ENCODE results near the gene WWC1. TPM values are rescaled to one million over a fixed set of nuclear protein-coding genes. Genes with fewer than 3 reads are reported as not detected.
A peak's percentile ranks its signal among the peaks of the same experiment; 100 is the strongest.

The WWC1 gene
- total RNA-seq, 2 donors from 2014 or later, result not detected

GRCh38 chr5:168340487-168340886, 49.0 kb downstream of the WWC1 start:
- Mint-ChIP-seq H3K36me3 (no peaks in the 10 kb centered on the region), H3K27ac (no peak overlapping the region), H3K9me3 (no peaks in the 10 kb centered on the region), H3K4me3 (no peak overlapping the region), H3K4me1 (ENCODE audit: low read depth in 2 of 2) (no peaks in the 10 kb centered on the region), H3K27me3 (peaks cover 17 to 44% of the 10 kb centered on the region in 2 donors)
- ATAC-seq (no peak), DNase-seq (ENCODE audit: low spot score) (no peak)

- Mint-ChIP-seq H3K27me3 (peaks cover 20 to 44% of the 10 kb centered on the region in 2 donors), H3K4me3 (no peak overlapping the region), H3K27ac (no peak overlapping the region), H3K4me1 (ENCODE audit: low read depth in 2 of 2) (no peaks in the 10 kb centered on the region), H3K9me3 (no peaks in the 10 kb centered on the region), H3K36me3 (no peaks in the 10 kb centered on the region)
- DNase-seq (ENCODE audit: low spot score) (no peak), ATAC-seq (no peak)
Measured at GRCh38 chr5:168341178-168341577, 49.7 kb downstream of the WWC1 start.

- H3K27ac Mint-ChIP-seq, result no peak overlapping the region
- H3K4me1 Mint-ChIP-seq (ENCODE audit: low read depth in 2 of 2), result no peaks in the 10 kb centered on the region
- ATAC-seq (peak in 1 of 2 donors; percentile 33), DNase-seq (ENCODE audit: low spot score) (no peak)
- peaks cover 21 to 45% of the 10 kb centered on the region in 2 donors for H3K27me3 Mint-ChIP-seq
- no peak overlapping the region for H3K4me3 Mint-ChIP-seq
- H3K36me3 Mint-ChIP-seq, result no peaks in the 10 kb centered on the region
- H3K9me3 Mint-ChIP-seq, result no peaks in the 10 kb centered on the region
Measured at GRCh38 chr5:168342151-168342825, 50.8 kb downstream of the WWC1 start.

GRCh38 chr5:168342985-168343384, 51.5 kb downstream of the WWC1 start:
- no peak for DNase-seq (ENCODE audit: low spot score)
- Mint-ChIP-seq H3K27ac (no peak overlapping the region), H3K9me3 (no peaks in the 10 kb centered on the region), H3K27me3 (peaks cover 21 to 44% of the 10 kb centered on the region in 2 donors), H3K4me3 (no peak overlapping the region), H3K36me3 (no peaks in the 10 kb centered on the region), H3K4me1 (ENCODE audit: low read depth in 2 of 2) (no peaks in the 10 kb centered on the region)
- no peak for ATAC-seq

- Mint-ChIP-seq H3K27me3 (peaks cover 17 to 31% of the 10 kb centered on the region in 2 donors), H3K9me3 (no peaks in the 10 kb centered on the region), H3K27ac (no peak overlapping the region), H3K36me3 (no peaks in the 10 kb centered on the region), H3K4me1 (ENCODE audit: low read depth in 2 of 2) (no peaks in the 10 kb centered on the region), H3K4me3 (no peak overlapping the region)
- ATAC-seq (no peak), DNase-seq (ENCODE audit: low spot score) (no peak)
Measured at GRCh38 chr5:168346417-168346816, 55.0 kb downstream of the WWC1 start.

GRCh38 chr5:168347368-168348083, 56.1 kb downstream of the WWC1 start:
- no peak overlapping the region for H3K27ac Mint-ChIP-seq
- no peak overlapping the region for H3K4me3 Mint-ChIP-seq
- no peaks in the 10 kb centered on the region for H3K36me3 Mint-ChIP-seq
- no peaks in the 10 kb centered on the region for H3K4me1 Mint-ChIP-seq (ENCODE audit: low read depth in 2 of 2)
- no peak for ATAC-seq
- no peaks in the 10 kb centered on the region for H3K9me3 Mint-ChIP-seq
- peaks cover 10 to 22% of the 10 kb centered on the region in 2 donors for H3K27me3 Mint-ChIP-seq
- DNase-seq (ENCODE audit: low spot score), result no peak

- peaks cover 10 to 20% of the 10 kb centered on the region in 2 donors for H3K27me3 Mint-ChIP-seq
- no peak overlapping the region for H3K27ac Mint-ChIP-seq
- H3K9me3 Mint-ChIP-seq, result no peaks in the 10 kb centered on the region
Measured at GRCh38 chr5:168348084-168348414, 56.6 kb downstream of the WWC1 start.

GRCh38 chr5:168350315-168350714, 58.9 kb downstream of the WWC1 start:
- no peak overlapping the region for H3K27ac Mint-ChIP-seq
- H3K27me3 Mint-ChIP-seq, result peaks cover 13 to 20% of the 10 kb centered on the region in 2 donors
- H3K4me1 Mint-ChIP-seq (ENCODE audit: low read depth in 2 of 2), result no peaks in the 10 kb centered on the region
- ATAC-seq (no peak), DNase-seq (ENCODE audit: low spot score) (no peak)
- no peaks in the 10 kb centered on the region for H3K36me3 Mint-ChIP-seq
- H3K9me3 Mint-ChIP-seq, result no peaks in the 10 kb centered on the region
- H3K4me3 Mint-ChIP-seq, result no peak overlapping the region

More at GRCh38 chr5:168348084-168348414, 56.6 kb downstream of the WWC1 start:
- Mint-ChIP-seq H3K4me3 (no peak overlapping the region), H3K4me1 (ENCODE audit: low read depth in 2 of 2) (no peaks in the 10 kb centered on the region), H3K36me3 (no peaks in the 10 kb centered on the region)
- DNase-seq (ENCODE audit: low spot score), result no peak
- no peak for ATAC-seq

GRCh38 chr5:168353216-168353957, 61.9 kb downstream of the WWC1 start:
- Mint-ChIP-seq H3K9me3 (no peaks in the 10 kb centered on the region), H3K36me3 (no peaks in the 10 kb centered on the region), H3K4me1 (ENCODE audit: low read depth in 2 of 2) (no peaks in the 10 kb centered on the region), H3K27ac (no peak overlapping the region), H3K27me3 (peaks cover 7 to 12% of the 10 kb centered on the region in 2 donors), H3K4me3 (no peak overlapping the region)
- DNase-seq (ENCODE audit: low spot score) (no peak), ATAC-seq (peak in 1 of 2 donors; percentile 4)

GRCh38 chr5:168354397-168354796, 63.0 kb downstream of the WWC1 start:
- no peak for DNase-seq (ENCODE audit: low spot score)
- Mint-ChIP-seq H3K9me3 (no peaks in the 10 kb centered on the region), H3K4me1 (ENCODE audit: low read depth in 2 of 2) (no peaks in the 10 kb centered on the region), H3K4me3 (no peak overlapping the region), H3K27ac (no peak overlapping the region), H3K36me3 (no peaks in the 10 kb centered on the region), H3K27me3 (peaks cover 7 to 10% of the 10 kb centered on the region in 2 donors)
- ATAC-seq, result no peak

GRCh38 chr5:168356171-168356570, 64.7 kb downstream of the WWC1 start:
- H3K27ac Mint-ChIP-seq, result no peak overlapping the region
- H3K36me3 Mint-ChIP-seq, result no peaks in the 10 kb centered on the region
- peaks cover 0 to 7% of the 10 kb centered on the region in 2 donors for H3K27me3 Mint-ChIP-seq
- no peak overlapping the region for H3K4me3 Mint-ChIP-seq
- ATAC-seq, result no peak
- no peak for DNase-seq (ENCODE audit: low spot score)
- no peaks in the 10 kb centered on the region for H3K4me1 Mint-ChIP-seq (ENCODE audit: low read depth in 2 of 2)
- H3K9me3 Mint-ChIP-seq, result no peaks in the 10 kb centered on the region

GRCh38 chr5:168356592-168356991, 65.1 kb downstream of the WWC1 start:
- ATAC-seq (no peak), DNase-seq (ENCODE audit: low spot score) (no peak)
- no peak overlapping the region for H3K4me3 Mint-ChIP-seq
- H3K9me3 Mint-ChIP-seq, result no peaks in the 10 kb centered on the region
- no peak overlapping the region for H3K27ac Mint-ChIP-seq
- H3K36me3 Mint-ChIP-seq, result no peaks in the 10 kb centered on the region
- H3K4me1 Mint-ChIP-seq (ENCODE audit: low read depth in 2 of 2), result no peaks in the 10 kb centered on the region
- peaks cover 0 to 7% of the 10 kb centered on the region in 2 donors for H3K27me3 Mint-ChIP-seq

- H3K4me1 Mint-ChIP-seq (ENCODE audit: low read depth in 2 of 2), result no peaks in the 10 kb centered on the region
- H3K4me3 Mint-ChIP-seq, result no peak overlapping the region
- ATAC-seq (no peak), DNase-seq (ENCODE audit: low spot score) (no peak)
- H3K9me3 Mint-ChIP-seq, result no peaks in the 10 kb centered on the region
- H3K27ac Mint-ChIP-seq, result no peak overlapping the region
- peaks cover 0 to 9% of the 10 kb centered on the region in 2 donors for H3K27me3 Mint-ChIP-seq
- H3K36me3 Mint-ChIP-seq, result no peaks in the 10 kb centered on the region
Measured at GRCh38 chr5:168357876-168358275, 66.4 kb downstream of the WWC1 start.

Data from natural killer cell treated with Interleukin-12 subunit alpha and Interleukin-12 subunit beta and Interleukin-15 and Interleukin-18, amount 100 ng/mL, for 72 hours (primary cell).